ENCODE results near the gene SUSD6.

The SUSD6 gene

DNA sequence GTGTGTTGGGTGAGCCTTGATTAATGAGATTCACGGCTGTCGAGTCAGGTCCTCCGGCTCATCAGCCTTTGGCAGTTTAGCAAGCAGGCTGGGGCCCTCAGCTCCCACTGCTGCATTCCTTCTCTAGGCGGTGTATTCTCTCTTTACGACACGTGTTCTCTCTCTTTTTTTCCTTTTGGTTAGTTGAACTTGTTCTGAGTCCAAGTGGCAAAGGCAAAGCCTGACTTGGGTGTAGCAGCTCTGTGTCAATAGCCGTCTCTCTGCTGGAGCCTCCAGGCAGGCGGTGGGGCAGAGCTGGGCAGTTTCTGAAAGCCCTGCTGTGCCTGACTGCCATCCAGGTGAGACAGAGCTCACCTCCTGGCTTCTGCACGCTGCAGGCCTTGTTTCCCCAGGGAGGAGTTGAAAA is 46.6 kb downstream of the SUSD6 start:
- peak overlapping the region; percentile 27 for H3K27ac ChIP-seq (ENCODE audit: low read length, poor library complexity, severe bottlenecking)
- H2BK120ac ChIP-seq (ENCODE audit: low read depth, low read length), result no peak overlapping the region
- H2BK5ac ChIP-seq (ENCODE audit: low read depth, low read length, poor library complexity, severe bottlenecking), result no peak overlapping the region
- H3K18ac ChIP-seq (ENCODE audit: low read depth in 1 of 2, low read length in 2 of 2), result no peak overlapping the region
- H2AK5ac ChIP-seq (ENCODE audit: low read length, severe bottlenecking), result peak overlapping the region; percentile 29
- no peak overlapping the region for H4K8ac ChIP-seq (ENCODE audit: low read length)
- H3K27me3 ChIP-seq (ENCODE audit: control insufficient read depth in 1 of 2, insufficient read depth in 1 of 2, low read length in 2 of 2), result no peaks in the 10 kb centered on the region
- no peak overlapping the region for H2BK15ac ChIP-seq (ENCODE audit: low read depth, poor library complexity, severe bottlenecking)
- H3K4ac ChIP-seq (ENCODE audit: low read depth in 1 of 2, low read length in 2 of 2), result no peak overlapping the region
- peaks cover 20% of the 10 kb centered on the region for H3K4me1 ChIP-seq (ENCODE audit: control insufficient read depth, insufficient read depth, low read depth, low read length)
- no peak overlapping the region for H3K23ac ChIP-seq (ENCODE audit: low read length in 2 of 2)
- DNase-seq, result no peak
- H3K9ac ChIP-seq (ENCODE audit: low read length), result peak overlapping the region; percentile 25
- H3K79me1 ChIP-seq (replicated peaks; ENCODE audit: low read length, poor library complexity, severe bottlenecking), result peaks cover 47% of the 10 kb centered on the region
- no peak overlapping the region for H2BK12ac ChIP-seq (ENCODE audit: low read length in 2 of 2)
- H3K4me3 ChIP-seq (ENCODE audit: insufficient read depth in 1 of 2, low read depth in 1 of 2, low read length in 2 of 2), result no peak overlapping the region
- H3K14ac ChIP-seq (ENCODE audit: low read length in 2 of 2), result peak overlapping the region in 1 of 2 experiments; percentile 11
- 82% methylated on average over 9 of the region's 9 CpGs for WGBS
- H4K91ac ChIP-seq (ENCODE audit: low read length), result no peak overlapping the region
- H2AFZ ChIP-seq (ENCODE audit: low read depth, low read length), result no peak overlapping the region
- H3K4me2 ChIP-seq (ENCODE audit: low read length, poor library complexity, severe bottlenecking), result no peak overlapping the region
- peaks cover 6 to 15% of the 10 kb centered on the region in 2 experiments for H3K36me3 ChIP-seq (ENCODE audit: control insufficient read depth in 1 of 2, insufficient read depth in 2 of 2, low read depth in 1 of 2, low read length in 2 of 2)
- no peaks in the 10 kb centered on the region for H3K9me3 ChIP-seq (ENCODE audit: control insufficient read depth, low read length)

DNA sequence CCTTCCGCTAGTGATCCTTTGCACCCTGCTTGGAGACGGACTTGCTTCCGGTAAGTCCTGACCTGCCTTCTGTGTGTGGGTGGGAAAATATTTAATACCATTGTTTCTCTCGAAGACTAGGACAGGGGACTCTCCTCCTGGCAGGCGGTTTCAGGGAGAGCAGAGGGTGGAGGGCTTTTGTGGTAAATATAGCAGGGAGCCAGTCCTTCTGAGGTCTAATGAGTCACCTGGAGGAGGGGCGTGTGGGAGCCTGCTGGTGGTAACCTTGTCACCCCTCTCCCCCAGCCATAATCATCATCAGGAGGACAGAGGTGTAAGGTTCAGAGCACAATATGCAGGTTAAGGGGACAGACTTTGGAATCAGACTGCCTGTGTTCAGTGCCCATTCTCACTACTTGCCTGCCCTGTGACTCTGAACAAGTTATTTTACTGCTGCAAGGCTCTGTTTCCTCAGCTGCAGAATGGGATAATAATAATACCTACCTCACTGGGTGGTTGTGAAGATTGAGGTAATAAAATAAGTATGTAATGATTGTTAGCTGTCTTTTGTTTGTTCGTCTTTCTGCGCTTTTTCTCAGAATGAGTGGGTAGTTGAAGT is 47.4 kb downstream of the SUSD6 start:
- no peak overlapping the region for H3K27ac ChIP-seq (ENCODE audit: low read length, poor library complexity, severe bottlenecking)
- peaks cover 18% of the 10 kb centered on the region for H3K4me1 ChIP-seq (ENCODE audit: control insufficient read depth, insufficient read depth, low read depth, low read length)
- no peak overlapping the region for H2AFZ ChIP-seq (ENCODE audit: low read depth, low read length)
- no peak overlapping the region for H3K9ac ChIP-seq (ENCODE audit: low read length)
- 85% methylated on average over 7 of the region's 8 CpGs for WGBS
- no peak overlapping the region for H3K4me2 ChIP-seq (ENCODE audit: low read length, poor library complexity, severe bottlenecking)
- H3K4ac ChIP-seq (ENCODE audit: low read depth in 1 of 2, low read length in 2 of 2), result no peak overlapping the region
- H2AK5ac ChIP-seq (ENCODE audit: low read length, severe bottlenecking), result peak overlapping the region; percentile 44
- no peaks in the 10 kb centered on the region for H3K27me3 ChIP-seq (ENCODE audit: control insufficient read depth in 1 of 2, insufficient read depth in 1 of 2, low read length in 2 of 2)
- no peak overlapping the region for H2BK12ac ChIP-seq (ENCODE audit: low read length in 2 of 2)
- peaks cover 6 to 15% of the 10 kb centered on the region in 2 experiments for H3K36me3 ChIP-seq (ENCODE audit: control insufficient read depth in 1 of 2, insufficient read depth in 2 of 2, low read depth in 1 of 2, low read length in 2 of 2)
- H2BK120ac ChIP-seq (ENCODE audit: low read depth, low read length), result no peak overlapping the region
- H3K23ac ChIP-seq (ENCODE audit: low read length in 2 of 2), result no peak overlapping the region
- no peak overlapping the region for H4K91ac ChIP-seq (ENCODE audit: low read length)
- peaks cover 45% of the 10 kb centered on the region for H3K79me1 ChIP-seq (replicated peaks; ENCODE audit: low read length, poor library complexity, severe bottlenecking)
- H2BK15ac ChIP-seq (ENCODE audit: low read depth, poor library complexity, severe bottlenecking), result no peak overlapping the region
- H3K18ac ChIP-seq (ENCODE audit: low read depth in 1 of 2, low read length in 2 of 2), result peak overlapping the region in 1 of 2 experiments; percentile 7
- no peak overlapping the region for H2BK5ac ChIP-seq (ENCODE audit: low read depth, low read length, poor library complexity, severe bottlenecking)
- H3K9me3 ChIP-seq (ENCODE audit: control insufficient read depth, low read length), result no peaks in the 10 kb centered on the region
- H3K4me3 ChIP-seq (ENCODE audit: insufficient read depth in 1 of 2, low read depth in 1 of 2, low read length in 2 of 2), result no peak overlapping the region
- H3K14ac ChIP-seq (ENCODE audit: low read length in 2 of 2), result no peak overlapping the region
- no peak for DNase-seq
- H4K8ac ChIP-seq (ENCODE audit: low read length), result no peak overlapping the region

DNA sequence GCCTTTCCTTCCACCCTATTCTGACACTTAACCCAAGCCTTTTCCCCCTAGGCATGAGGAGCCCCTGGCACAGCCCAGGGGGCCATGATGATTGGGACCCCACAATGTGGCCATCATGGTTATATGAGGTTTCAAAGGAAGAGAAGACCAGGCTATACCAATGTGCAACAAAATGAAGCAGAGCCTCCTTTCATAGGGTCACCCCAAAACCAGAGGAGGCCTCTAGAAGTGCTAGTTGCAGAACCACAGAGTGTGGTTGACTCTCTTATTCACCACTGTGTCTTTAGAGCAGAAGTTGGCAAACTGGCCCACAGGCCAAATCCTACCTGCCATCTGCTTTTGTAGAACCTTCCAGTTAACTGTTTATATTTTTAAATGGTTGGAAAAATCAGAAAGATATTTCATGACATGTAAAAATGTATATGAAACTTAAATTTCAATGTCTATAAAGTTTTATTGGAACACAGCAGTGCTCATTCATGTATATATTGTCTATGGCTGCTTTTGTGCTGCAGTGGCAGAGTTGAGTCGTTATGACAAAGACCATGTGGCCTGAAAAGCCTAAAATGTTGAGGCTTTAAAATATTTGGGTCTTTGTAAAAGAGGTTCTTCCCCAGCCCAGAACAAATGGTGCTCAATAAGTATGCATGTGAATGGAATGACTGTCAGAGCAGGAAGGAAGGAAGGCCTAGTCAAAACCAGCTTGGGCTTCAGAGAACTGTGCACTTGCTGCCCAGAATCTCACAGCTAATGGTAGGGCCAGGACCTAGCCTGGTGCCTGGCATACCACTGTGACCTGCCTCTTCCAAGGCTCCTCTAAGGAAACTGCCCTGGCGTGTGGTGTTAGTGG is 49.2 kb downstream of the SUSD6 start:
- Histone ChIP-seq H2BK5ac (ENCODE audit: low read depth, low read length, poor library complexity, severe bottlenecking) (no peak overlapping the region), H3K14ac (ENCODE audit: low read length in 2 of 2) (peak overlapping the region in 1 of 2 experiments; percentile 77), H3K36me3 (ENCODE audit: control insufficient read depth in 1 of 2, insufficient read depth in 2 of 2, low read depth in 1 of 2, low read length in 2 of 2) (peaks cover 6 to 15% of the 10 kb centered on the region in 2 experiments), H4K8ac (ENCODE audit: low read length) (no peak overlapping the region), H2BK12ac (ENCODE audit: low read length in 2 of 2) (no peak overlapping the region), H3K9ac (ENCODE audit: low read length) (no peak overlapping the region), H2AFZ (ENCODE audit: low read depth, low read length) (no peak overlapping the region), H3K27me3 (ENCODE audit: control insufficient read depth in 1 of 2, insufficient read depth in 1 of 2, low read length in 2 of 2) (no peaks in the 10 kb centered on the region), H3K27ac (ENCODE audit: low read length, poor library complexity, severe bottlenecking) (no peak overlapping the region), H3K4ac (ENCODE audit: low read depth in 1 of 2, low read length in 2 of 2) (no peak overlapping the region), H3K4me2 (ENCODE audit: low read length, poor library complexity, severe bottlenecking) (no peak overlapping the region), H2BK15ac (ENCODE audit: low read depth, poor library complexity, severe bottlenecking) (peak overlapping the region; percentile 12), H3K79me1 (replicated peaks; ENCODE audit: low read length, poor library complexity, severe bottlenecking) (peaks cover 48% of the 10 kb centered on the region), H2BK120ac (ENCODE audit: low read depth, low read length) (no peak overlapping the region), H3K9me3 (ENCODE audit: control insufficient read depth, low read length) (no peaks in the 10 kb centered on the region), H3K4me1 (ENCODE audit: control insufficient read depth, insufficient read depth, low read depth, low read length) (peaks cover 17% of the 10 kb centered on the region), H3K4me3 (ENCODE audit: insufficient read depth in 1 of 2, low read depth in 1 of 2, low read length in 2 of 2) (no peak overlapping the region), H2AK5ac (ENCODE audit: low read length, severe bottlenecking) (no peak overlapping the region), H4K91ac (ENCODE audit: low read length) (no peak overlapping the region), H3K23ac (ENCODE audit: low read length in 2 of 2) (no peak overlapping the region), H3K18ac (ENCODE audit: low read depth in 1 of 2, low read length in 2 of 2) (peak overlapping the region in 1 of 2 experiments; percentile 64)
- 89% methylated on average over 2 of the region's 2 CpGs for WGBS
- DNase-seq, result no peak

DNA sequence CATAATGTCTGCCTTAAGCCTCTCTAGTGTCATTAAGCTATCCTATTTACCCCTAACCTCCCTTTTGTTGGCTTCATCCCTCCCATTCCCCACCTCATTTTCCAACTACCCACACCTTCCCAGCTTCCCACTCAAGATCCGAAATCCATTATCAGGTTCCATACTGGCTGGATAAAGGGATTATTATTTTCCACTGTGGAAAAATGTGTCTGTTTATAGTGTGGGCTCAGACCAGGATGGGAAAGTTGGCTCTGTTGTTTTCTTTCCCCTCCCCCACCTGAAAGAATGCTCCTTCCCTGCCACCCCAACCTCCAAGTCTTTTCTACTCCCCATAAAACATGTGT is 49.8 kb downstream of the SUSD6 start:
- H2BK15ac ChIP-seq (ENCODE audit: low read depth, poor library complexity, severe bottlenecking), result peak overlapping the region; percentile 12
- H3K4me2 ChIP-seq (ENCODE audit: low read length, poor library complexity, severe bottlenecking), result no peak overlapping the region
- whole genome bisulfite sequencing, result no CpG with 5 or more reads among the region's 1 CpG
- no peaks in the 10 kb centered on the region for H3K9me3 ChIP-seq (ENCODE audit: control insufficient read depth, low read length)
- H4K8ac ChIP-seq (ENCODE audit: low read length), result no peak overlapping the region
- no peaks in the 10 kb centered on the region for H3K27me3 ChIP-seq (ENCODE audit: control insufficient read depth in 1 of 2, insufficient read depth in 1 of 2, low read length in 2 of 2)
- peak overlapping the region in 1 of 2 experiments; percentile 77 for H3K14ac ChIP-seq (ENCODE audit: low read length in 2 of 2)
- no peak overlapping the region for H2BK120ac ChIP-seq (ENCODE audit: low read depth, low read length)
- no peak overlapping the region for H3K9ac ChIP-seq (ENCODE audit: low read length)
- no peak for DNase-seq
- H4K91ac ChIP-seq (ENCODE audit: low read length), result no peak overlapping the region
- H3K4me1 ChIP-seq (ENCODE audit: control insufficient read depth, insufficient read depth, low read depth, low read length), result peaks cover 17% of the 10 kb centered on the region
- no peak overlapping the region for H2BK5ac ChIP-seq (ENCODE audit: low read depth, low read length, poor library complexity, severe bottlenecking)
- no peak overlapping the region for H3K23ac ChIP-seq (ENCODE audit: low read length in 2 of 2)
- H3K18ac ChIP-seq (ENCODE audit: low read depth in 1 of 2, low read length in 2 of 2), result peak overlapping the region in 1 of 2 experiments; percentile 64
- no peak overlapping the region for H3K4me3 ChIP-seq (ENCODE audit: insufficient read depth in 1 of 2, low read depth in 1 of 2, low read length in 2 of 2)
- peaks cover 43% of the 10 kb centered on the region for H3K79me1 ChIP-seq (replicated peaks; ENCODE audit: low read length, poor library complexity, severe bottlenecking)
- H3K36me3 ChIP-seq (ENCODE audit: control insufficient read depth in 1 of 2, insufficient read depth in 2 of 2, low read depth in 1 of 2, low read length in 2 of 2), result peaks cover 6 to 15% of the 10 kb centered on the region in 2 experiments
- no peak overlapping the region for H2AFZ ChIP-seq (ENCODE audit: low read depth, low read length)
- H2AK5ac ChIP-seq (ENCODE audit: low read length, severe bottlenecking), result no peak overlapping the region
- no peak overlapping the region for H3K4ac ChIP-seq (ENCODE audit: low read depth in 1 of 2, low read length in 2 of 2)
- H2BK12ac ChIP-seq (ENCODE audit: low read length in 2 of 2), result no peak overlapping the region
- H3K27ac ChIP-seq (ENCODE audit: low read length, poor library complexity, severe bottlenecking), result no peak overlapping the region

Measured in mesenchymal stem cell (in vitro differentiated cells and primary cell).